Pancreas (tissue), 10 donors: ENCODE measurements around the gene PHF2. TPM values are rescaled to one million over a fixed set of nuclear protein-coding genes. Genes with fewer than 3 reads are reported as not detected.
A peak's percentile ranks its signal among the peaks of the same experiment; 100 is the strongest.

Source experiments
- ATAC-seq, 4 donors: fragments of 200-7000 bp; cut with Tn5 transposase; one replicate each; pipeline versions ENCODE4 v1.8.0 to v1.9.1; 2020; ENCODE audit warnings: mild to moderate bottlenecking in 4 of 4, moderate library complexity in 4 of 4
- DNase-seq, 6 donors: peaks; one replicate each; pipeline ENCODE4 v3.0.0-alpha.2; 2020
- FAIRE-seq: peaks from 2 replicates; lab custom pipeline; 2012; peaks lifted over from hg19 to GRCh38; lab: Jason Lieb, UNC
- H3K27ac ChIP-seq, 4 donors: fragments of 200-600 bp; sonication (generic); 1 replicate in 3 of 4; 2 replicates in 1 of 4; pipeline versions ENCODE4 v1.5.0 to v1.8.0; 2020
- H3K27me3 ChIP-seq, 4 donors: fragments of 200-600 bp; one replicate each; pipeline ENCODE4 v1.8.0; 2021
- H3K36me3 ChIP-seq, 3 donors: fragments of 200-600 bp; sonication (generic) in 1 of 3; one replicate each; pipeline versions ENCODE4 v1.5.0 to v1.8.0; 2020 to 2021
- H3K4me1 ChIP-seq, 3 donors: fragments of 200-600 bp; one replicate each; pipeline ENCODE4 v1.8.0; 2021
- H3K4me3 ChIP-seq, 4 donors: fragments of 200-600 bp; sonication (generic) in 2 of 4; one replicate each; pipeline versions ENCODE4 v1.5.0 to v1.8.0; 2020 to 2021
- H3K9me3 ChIP-seq, 4 donors: fragments of 200-600 bp; one replicate each; pipeline ENCODE4 v1.8.0; 2021
- CTCF ChIP-seq, 4 donors: fragments of 200-600 bp; sonication (generic) in 3 of 4; IDR thresholded peaks; one replicate each; pipeline versions ENCODE4 v1.5.0 to v1.8.0; 2021; ENCODE audit warnings: antibody characterized with exemption in 4 of 4
- WGBS, 2 donors: extraction: QIAGEN DNeasy Blood & Tissue Kit; methylation state at CpG; one replicate each; pipeline ENCODE4 v1.1.7; 2013; 5-methylcytosine and 5-hydroxymethylcytosine counted together
- intact Hi-C, 3 donors: fragments of 100-400 bp; cut with DNase I; formaldehyde crosslinking; loops; one replicate each; pipeline versions ENCODE4 v1.11.1 to v1.14.2; 2022
- polyA plus RNA-seq, 2 donors: library from polyadenylated mRNA; stranded (reverse); fragments of 200-250 nt; gene quantifications; one replicate each; pipeline ENCODE4 v1.2.3, GENCODE V29; 2013
- total RNA-seq, 6 donors: library from RNA; stranded (reverse); fragmentation: NEBNext Ultra II Directional in 4 of 6; extraction: Animal tissue kit (Norgen Biotek cat#: 25700) in 4 of 6; gene quantifications; one replicate each; pipeline versions ENCODE4 v1.2.1 to v1.2.4, GENCODE V29; 2021 to 2023
- donor health status: healthy with polysubstance abuse.
- donor health status: DM: no; HTN: no; CAD: no; lungs with moderate emphysema.
- donor health status: DM: no; HTN: no; CAD: no.
- donor health status: control.
- donor health status: control.
- donor health status: Bipolar disorder and iron deficiency.
- donor health status: DM: yes; HTN: yes; CAD: no.
- donor health status: DM: no; HTN: no; CAD: no.
- donor health status: DM: no; HTN: no; CAD: no.
- donor health status: DM: yes; HTN: yes; CAD: no.

The PHF2 gene
- total and polyA plus RNA-seq, 8 donors = 10.8 to 24.8 (median 12.7) TPM

- H3K9me3 ChIP-seq = no peaks in the 10 kb centered on the region
- DNase-seq = no peak
- H3K4me3 ChIP-seq = no peak overlapping the region
- no peaks in the 10 kb centered on the region for H3K36me3 ChIP-seq
- peaks cover 0 to 6% (median 0%) of the 10 kb centered on the region in 3 donors for H3K4me1 ChIP-seq
- FAIRE-seq = no peak
- 91 to 96% methylated on average over 2 of the region's 2 CpGs for WGBS, 2 donors
- H3K27me3 ChIP-seq = no peaks in the 10 kb centered on the region
- no peak for ATAC-seq
- H3K27ac ChIP-seq = no peak overlapping the region
- intact Hi-C loops = no loop called here
- no peak for TF ChIP-seq CTCF (IDR thresholded peaks at IDR 0.05)
Measured at GRCh38 chr9:93572221-93572620, 4.2 kb upstream of the PHF2 start.

- intact Hi-C loops = no loop called here
- Histone ChIP-seq H3K4me3 (no peak overlapping the region), H3K27ac (no peak overlapping the region), H3K27me3 (no peaks in the 10 kb centered on the region), H3K36me3 (no peaks in the 10 kb centered on the region), H3K4me1 (peaks cover 0 to 7% (median under 1%) of the 10 kb centered on the region in 3 donors), H3K9me3 (no peaks in the 10 kb centered on the region)
- ATAC-seq (no peak), DNase-seq (no peak), FAIRE-seq (no peak)
- WGBS, 2 donors = 93 to 97% methylated on average over 8 of the region's 8 CpGs
- TF ChIP-seq CTCF (IDR thresholded peaks at IDR 0.05) = no peak
Measured at GRCh38 chr9:93572636-93573515, 3.5 kb upstream of the PHF2 start.

GRCh38 chr9:93573516-93573828 is 2.9 kb upstream of the PHF2 start:
- Histone ChIP-seq H3K27ac (no peak overlapping the region), H3K36me3 (no peaks in the 10 kb centered on the region), H3K9me3 (no peaks in the 10 kb centered on the region), H3K4me3 (no peak overlapping the region), H3K27me3 (no peaks in the 10 kb centered on the region), H3K4me1 (peaks cover 4 to 13% (median 6%) of the 10 kb centered on the region in 3 donors)
- no peak for ATAC-seq
- intact Hi-C loops = no loop called here
- TF ChIP-seq CTCF (IDR thresholded peaks at IDR 0.05) = no peak
- DNase-seq = no peak
- FAIRE-seq = no peak
- 98% methylated on average over 3 of the region's 3 CpGs for WGBS, 2 donors

- TF ChIP-seq CTCF (IDR thresholded peaks at IDR 0.05) = no peak
- FAIRE-seq = no peak
- 88 to 91% methylated on average over 9 of the region's 9 CpGs for WGBS, 2 donors
- Histone ChIP-seq H3K4me3 (no peak overlapping the region), H3K27ac (no peak overlapping the region), H3K9me3 (no peaks in the 10 kb centered on the region), H3K4me1 (peaks cover 10 to 16% (median 11%) of the 10 kb centered on the region in 3 donors), H3K27me3 (no peaks in the 10 kb centered on the region), H3K36me3 (no peaks in the 10 kb centered on the region)
- intact Hi-C loops = no loop called here
- no peak for ATAC-seq
- DNase-seq = peak in 1 of 6 donors; percentile 1
Measured at GRCh38 chr9:93574091-93574899, 2.1 kb upstream of the PHF2 start.
